HCT116 (cell line): ENCODE data around the gene STOX2. TPM values are rescaled to one million over a fixed set of nuclear protein-coding genes. Genes with fewer than 3 reads are reported as not detected.

Experiments used
- ATAC-seq: fragments of 200-7000 bp; cut with Tn5 transposase; 2 replicates; pipeline ENCODE4 v1.9.1; 2020; ENCODE audit warnings: mild to moderate bottlenecking, moderate library complexity
- BruUV-seq: library from RNA; stranded (reverse); fragments of 400-500 nt; replicated peaks from 2 replicates; lab custom pipeline; 2021; lab: Mats Ljungman, UMichigan
- CTCF ChIA-PET: fragments of 300-600 bp; sonication (Branson Sonifier 250); formaldehyde crosslinking; loops from one replicate; lab custom pipeline; 2021; ENCODE audit warnings: antibody characterized with exemption; lab: Charles Lee
- POLR2A ChIA-PET: fragments of 300-600, 350-600 bp; sonication (Branson Sonifier 250); formaldehyde crosslinking; loops from one replicate; lab custom pipeline; 2021; ENCODE audit warnings: antibody characterized with exemption; lab: Charles Lee
- RAD21 ChIA-PET, 2 experiments: fragments of 300-600 bp; sonication (Branson Sonifier 250); formaldehyde crosslinking; loops; one replicate each; lab custom pipeline; 2023; ENCODE audit warnings: low total read pairs in 2 of 2; ENCODE audit not compliant: uncharacterized antibody in 2 of 2, unreplicated experiment in 2 of 2, low non-redundant PET in 1 of 2; lab: Charles Lee
- DNase-seq: peaks from one replicate; pipeline ENCODE4 v3.0.0-alpha.2; 2010; ENCODE audit warnings: low read depth, low spot score
- H2AFZ ChIP-seq: fragments of 200-600 bp; shearing (Covaris generic), sonication (generic); 2 replicates; pipeline ENCODE4 v1.6.1; 2017; ENCODE audit warnings: low read depth, mixed run types, mixed read lengths, antibody characterized with exemption, low read length; ENCODE audit not compliant: poor library complexity, severe bottlenecking
- H3K27ac ChIP-seq: 2 replicates; pipeline ENCODE4 v1.5.1; 2012; ENCODE audit warnings: low read depth, low read length
- H3K27me3 ChIP-seq: fragments of 200-600 bp; sonication (generic); 2 replicates; pipeline ENCODE4 v1.6.1; 2016; ENCODE audit warnings: mixed run types, low read length, mixed read lengths; ENCODE audit not compliant: insufficient read depth
- H3K36me3 ChIP-seq, 2 experiments: fragments of 200-500 bp in 1 of 2; fragments of 200-600 bp in 1 of 2; sonication (Bioruptor generic) in 1 of 2; sonication (generic) in 1 of 2; 2 replicates each; pipeline versions ENCODE4 v1.5.1 to v1.6.1; 2014 to 2016; ENCODE audit warnings: low read length in 2 of 2, inconsistent platforms in 1 of 2, mixed read lengths in 1 of 2, mixed run types in 1 of 2; ENCODE audit not compliant: insufficient read depth in 2 of 2, control insufficient read depth in 1 of 2
- H3K4me1 ChIP-seq, 2 experiments: fragments of 200-600 bp in 1 of 2; sonication (generic) in 1 of 2; 2 replicates each; pipeline versions ENCODE4 v1.5.1 to v1.6.1; 2012 to 2017; ENCODE audit warnings: low read length in 2 of 2, inconsistent platforms in 1 of 2, mild to moderate bottlenecking in 1 of 2, mixed read lengths in 1 of 2, mixed run types in 1 of 2, moderate library complexity in 1 of 2; ENCODE audit not compliant: insufficient read depth in 2 of 2, control insufficient read depth in 1 of 2
- H3K4me2 ChIP-seq: fragments of 200-600 bp; sonication (generic); 2 replicates; pipeline ENCODE4 v1.6.1; 2017; ENCODE audit warnings: mixed run types, low read length, mixed read lengths
- H3K4me3 ChIP-seq, 2 experiments: fragments of 200-600 bp in 1 of 2; sonication (generic) in 1 of 2; replicated peaks in 1 of 2; 2 replicates each; pipeline ENCODE4 v1.5.1; 2011 to 2016; ENCODE audit warnings: low read length in 2 of 2, control low read depth in 1 of 2, low read depth in 1 of 2, mild to moderate bottlenecking in 1 of 2, mixed read lengths in 1 of 2, mixed run types in 1 of 2
- H3K79me2 ChIP-seq: fragments of 200-600 bp; sonication (generic); 2 replicates; pipeline ENCODE4 v1.6.1; 2017; ENCODE audit warnings: mild to moderate bottlenecking, mixed run types, low read length, moderate library complexity, mixed read lengths; ENCODE audit not compliant: insufficient read depth
- H3K9ac ChIP-seq: fragments of 200-600 bp; sonication (generic); 2 replicates; pipeline ENCODE4 v1.6.1; 2016; ENCODE audit warnings: low read length, mixed read lengths
- H3K9me2 ChIP-seq: fragments of 200-600 bp; sonication (generic), shearing (Covaris generic); 2 replicates; pipeline ENCODE4 v1.6.1; 2017; ENCODE audit warnings: mixed run types, mild to moderate bottlenecking, moderate library complexity; ENCODE audit not compliant: insufficient read depth
- H3K9me3 ChIP-seq, 2 experiments: fragments of 200-500 bp in 1 of 2; fragments of 200-600 bp in 1 of 2; sonication (Bioruptor generic) in 1 of 2; sonication (generic) in 1 of 2; 2 replicates each; pipeline ENCODE4 v1.6.1; 2014 to 2017; ENCODE audit warnings: low read length in 2 of 2, mixed read lengths in 2 of 2, inconsistent platforms in 1 of 2, low read depth in 1 of 2, mild to moderate bottlenecking in 1 of 2, mixed run types in 1 of 2, moderate library complexity in 1 of 2; ENCODE audit not compliant: control insufficient read depth in 1 of 2, insufficient read depth in 1 of 2
- H4K20me1 ChIP-seq: fragments of 200-600 bp; sonication (generic), shearing (Covaris generic); 2 replicates; pipeline ENCODE4 v1.6.1; 2017; ENCODE audit warnings: mixed run types, mild to moderate bottlenecking, moderate library complexity; ENCODE audit not compliant: insufficient read depth
- CBX3 ChIP-seq: IDR thresholded peaks from 2 replicates; pipeline ENCODE4 v1.6.1; 2012; ENCODE audit warnings: low read depth
- FOSL1 ChIP-seq: IDR thresholded peaks from 2 replicates; pipeline ENCODE4 v1.6.1; 2012; ENCODE audit warnings: low read depth
- JUND ChIP-seq: IDR thresholded peaks from 2 replicates; pipeline ENCODE4 v1.6.1; 2012
- POLR2A ChIP-seq: IDR thresholded peaks from 2 replicates; pipeline ENCODE4 v1.7.0; 2011; ENCODE audit warnings: borderline replicate concordance; ENCODE audit not compliant: insufficient read depth, insufficient read length; ENCODE audit errors: extremely low read depth
- SIN3A ChIP-seq: IDR thresholded peaks from 2 replicates; pipeline ENCODE4 v1.6.1; 2012; ENCODE audit warnings: low read depth
- TCF7L2 ChIP-seq: IDR thresholded peaks from 2 replicates; pipeline ENCODE4 v1.7.0; 2011; ENCODE audit warnings: borderline replicate concordance, inconsistent platforms; ENCODE audit not compliant: insufficient read depth, insufficient read length; ENCODE audit errors: extremely low read depth
- intact Hi-C: fragments of 100-400 bp; cut with micrococcal nuclease; formaldehyde crosslinking; loops from 2 replicates; pipeline ENCODE4 v1.10.0; 2022
- total RNA-seq: library from RNA; stranded (reverse); gene quantifications from one replicate; pipeline ENCODE4 v1.2.1, GENCODE V29; 2021; ENCODE audit not compliant: unreplicated experiment

STOX2 gene
- total RNA-seq, 1 experiment from 2014 or later: 6.3 TPM

GRCh38 chr4:183986971-183987946 lies 82.2 kb downstream of the STOX2 start:
- Histone ChIP-seq H4K20me1 (no peaks in the 10 kb centered on the region), H3K9me3 (no peaks in the 10 kb centered on the region), H3K4me3 (peak overlapping the region; percentile 43 to 59), H3K4me2 (peak overlapping the region; percentile 84), H3K27me3 (no peaks in the 10 kb centered on the region), H3K4me1 (peaks cover 9 to 14% of the 10 kb centered on the region in 2 experiments; a peak in 3 of 4 replicates), H3K9me2 (no peaks in the 10 kb centered on the region), H3K9ac (peak overlapping the region; percentile 54), H3K36me3 (no peaks in the 10 kb centered on the region), H3K79me2 (no peaks in the 10 kb centered on the region), H3K27ac (peak overlapping the region; percentile 47), H2AFZ (no peak overlapping the region)
- peak; percentile 80 for ATAC-seq
- ChIA-PET RAD21 (no interaction called here), CTCF (no interaction called here), POLR2A (interaction anchor here (1.5 kb wide), 1 partner anchor 18 kb away, joined by 4 read pairs; no protein-coding TSS in a partner anchor)
- TF ChIP-seq TCF7L2 (no peak), JUND (0 out of 2 replicates have a peak, but pooled peaks have one; percentile 16)
- intact Hi-C loops: no loop called here
- peak; percentile 21 for DNase-seq
- no TSS peak for BruUV-seq

GRCh38 chr4:183987987-183988392 lies 82.9 kb downstream of the STOX2 start:
- H3K9me2 ChIP-seq: no peaks in the 10 kb centered on the region
- CTCF ChIA-PET: no interaction called here
- DNase-seq (peak; percentile 68), ATAC-seq (peak; percentile 94)
- RAD21 ChIA-PET: no interaction called here
- no peaks in the 10 kb centered on the region for H3K27me3 ChIP-seq
- no peaks in the 10 kb centered on the region for H3K36me3 ChIP-seq
- no peaks in the 10 kb centered on the region for H3K79me2 ChIP-seq
- H3K27ac ChIP-seq: peak overlapping the region; percentile 47
- intact Hi-C loops: no loop called here
- no peaks in the 10 kb centered on the region for H3K9me3 ChIP-seq
- peaks cover 9 to 14% of the 10 kb centered on the region in 2 experiments; a peak in 3 of 4 replicates for H3K4me1 ChIP-seq
- H4K20me1 ChIP-seq: no peaks in the 10 kb centered on the region
- peak overlapping the region; percentile 43 to 59 for H3K4me3 ChIP-seq
- POLR2A ChIA-PET: interaction anchor here (1.5 kb wide), 1 partner anchor 19 kb away, joined by 4 read pairs; no protein-coding TSS in a partner anchor
- TF ChIP-seq SIN3A (no peak), CBX3 (peak; percentile 13; the same call in 1 of the 2 replicates), POLR2A (peak; percentile 31), JUND (peak; percentile 57; the same call in 1 of the 2 replicates), FOSL1 (peak; percentile 40; the same call in 1 of the 2 replicates)
- peak overlapping the region; percentile 84 for H3K4me2 ChIP-seq
- no peak overlapping the region for H2AFZ ChIP-seq
- no TSS peak for BruUV-seq
- peak overlapping the region; percentile 54 for H3K9ac ChIP-seq
